OCI-LY7 (cell line): ENCODE results near the gene CRB1.

ENCODE experiments used
- EZH2phosphoT487 ChIP-seq: fragments of 200-600 bp; sonication (generic); IDR thresholded peaks from 2 replicates; pipeline ENCODE4 v1.6.1; 2018; ENCODE audit warnings: low read depth, borderline replicate concordance, mild to moderate bottlenecking, mixed run types, antibody characterized with exemption, low read length, moderate library complexity, mixed read lengths
- TF ChIP-seq, protein P1 (sequence below): fragments of 200-600 bp; sonication (generic); conservative IDR thresholded peaks from 2 replicates; pipeline ENCODE4 v1.5.1; 2014; ENCODE audit warnings: mild to moderate bottlenecking, antibody characterized with exemption, low read length, moderate library complexity, mixed read lengths

DNA sequence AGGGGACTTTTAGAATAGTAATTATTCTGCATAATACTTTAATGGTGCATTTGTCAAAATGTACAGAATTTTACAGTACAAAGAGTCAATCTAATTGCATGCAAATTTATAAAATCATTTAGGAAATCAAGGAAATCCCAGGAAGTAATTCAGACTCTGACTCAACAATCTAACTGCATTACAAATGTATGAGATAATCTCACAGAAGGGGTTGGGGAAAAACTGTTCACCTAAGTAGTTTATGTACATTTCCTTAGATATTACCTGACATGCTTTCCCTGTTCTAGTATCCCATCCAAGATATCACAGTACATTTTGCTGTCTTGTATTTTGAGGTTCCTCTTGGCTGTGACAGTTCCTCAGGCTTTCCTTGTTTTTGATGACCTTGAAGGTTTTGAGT lies 4.7 kb downstream of the CRB1 start:
- TF ChIP-seq, protein P1, sequence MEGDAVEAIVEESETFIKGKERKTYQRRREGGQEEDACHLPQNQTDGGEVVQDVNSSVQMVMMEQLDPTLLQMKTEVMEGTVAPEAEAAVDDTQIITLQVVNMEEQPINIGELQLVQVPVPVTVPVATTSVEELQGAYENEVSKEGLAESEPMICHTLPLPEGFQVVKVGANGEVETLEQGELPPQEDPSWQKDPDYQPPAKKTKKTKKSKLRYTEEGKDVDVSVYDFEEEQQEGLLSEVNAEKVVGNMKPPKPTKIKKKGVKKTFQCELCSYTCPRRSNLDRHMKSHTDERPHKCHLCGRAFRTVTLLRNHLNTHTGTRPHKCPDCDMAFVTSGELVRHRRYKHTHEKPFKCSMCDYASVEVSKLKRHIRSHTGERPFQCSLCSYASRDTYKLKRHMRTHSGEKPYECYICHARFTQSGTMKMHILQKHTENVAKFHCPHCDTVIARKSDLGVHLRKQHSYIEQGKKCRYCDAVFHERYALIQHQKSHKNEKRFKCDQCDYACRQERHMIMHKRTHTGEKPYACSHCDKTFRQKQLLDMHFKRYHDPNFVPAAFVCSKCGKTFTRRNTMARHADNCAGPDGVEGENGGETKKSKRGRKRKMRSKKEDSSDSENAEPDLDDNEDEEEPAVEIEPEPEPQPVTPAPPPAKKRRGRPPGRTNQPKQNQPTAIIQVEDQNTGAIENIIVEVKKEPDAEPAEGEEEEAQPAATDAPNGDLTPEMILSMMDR: no peak
- TF ChIP-seq EZH2phosphoT487: no peak
